ENCODE measurements around the gene CLSTN3.
"Not testable (repeated sequence)": the region's sequence is repeated elsewhere in the genome, so short reads cannot be mapped to it uniquely, and the experiment has no call there.

The CLSTN3 gene

GRCh38 chr12:7103837-7104584 is 26.2 kb upstream of the CLSTN3 start:
- DNase-seq (ENCODE audit: low read depth), result no peak

DNA sequence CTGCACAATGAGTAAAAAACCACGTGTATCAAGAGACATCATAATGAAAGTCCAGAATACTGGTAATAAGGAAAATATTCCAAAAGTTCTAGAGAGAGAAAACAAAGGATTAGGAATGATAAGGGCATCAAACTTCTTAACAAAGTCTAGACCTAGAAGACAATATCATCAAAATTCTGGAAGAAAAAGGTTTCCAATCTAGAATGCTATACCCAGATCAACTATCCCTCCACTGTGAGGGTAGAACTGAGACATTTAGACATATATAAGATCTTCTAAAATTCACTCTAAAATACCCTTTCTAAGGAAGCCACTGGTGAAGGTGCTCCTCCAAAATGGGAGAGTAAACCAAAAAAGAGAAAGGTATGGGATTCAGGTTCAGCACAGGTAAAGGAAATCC is 24.1 kb upstream of the CLSTN3 start:
- DNase-seq (ENCODE audit: low read depth), result no peak

DNA sequence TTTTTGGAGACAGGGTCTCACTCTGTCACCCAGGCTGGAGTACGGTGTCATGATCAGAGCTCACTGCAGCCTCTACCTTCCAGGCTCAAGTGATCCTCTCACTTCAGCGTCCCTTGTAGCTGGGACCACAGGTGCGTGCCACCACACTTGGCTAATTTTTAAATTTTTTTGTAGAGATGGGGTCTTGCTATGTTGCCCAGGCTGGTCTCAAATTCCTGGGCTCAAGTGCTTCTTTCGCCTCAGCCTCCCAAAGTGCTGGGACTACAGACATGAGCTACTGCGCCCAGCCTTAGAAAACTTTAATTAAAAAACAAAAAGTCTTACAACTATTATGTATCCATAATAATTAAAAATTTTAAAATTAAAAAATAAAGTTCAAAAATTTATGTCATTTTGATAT is 23.0 kb upstream of the CLSTN3 start:
- DNase-seq (ENCODE audit: low read depth), result not testable (repeated sequence)

DNA sequence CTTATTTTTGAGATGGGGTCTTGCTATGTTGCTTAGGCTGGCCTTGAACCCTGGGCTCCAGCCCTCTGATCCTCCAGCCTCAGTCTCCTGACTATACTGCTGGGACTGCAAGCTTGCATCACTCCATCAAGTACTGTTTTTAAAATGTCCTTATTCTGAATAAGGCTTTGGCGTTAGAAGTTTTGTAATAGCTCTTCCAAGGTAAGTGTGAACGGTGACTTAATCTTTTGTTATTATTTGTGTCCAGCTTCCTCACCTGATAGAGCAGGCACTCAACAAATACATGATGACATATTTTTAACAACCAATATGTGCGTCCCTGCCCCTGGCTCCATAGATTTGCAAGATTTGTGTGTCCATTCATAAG is 22.6 kb upstream of the CLSTN3 start:
- no peak for DNase-seq (ENCODE audit: low read depth)

DNA sequence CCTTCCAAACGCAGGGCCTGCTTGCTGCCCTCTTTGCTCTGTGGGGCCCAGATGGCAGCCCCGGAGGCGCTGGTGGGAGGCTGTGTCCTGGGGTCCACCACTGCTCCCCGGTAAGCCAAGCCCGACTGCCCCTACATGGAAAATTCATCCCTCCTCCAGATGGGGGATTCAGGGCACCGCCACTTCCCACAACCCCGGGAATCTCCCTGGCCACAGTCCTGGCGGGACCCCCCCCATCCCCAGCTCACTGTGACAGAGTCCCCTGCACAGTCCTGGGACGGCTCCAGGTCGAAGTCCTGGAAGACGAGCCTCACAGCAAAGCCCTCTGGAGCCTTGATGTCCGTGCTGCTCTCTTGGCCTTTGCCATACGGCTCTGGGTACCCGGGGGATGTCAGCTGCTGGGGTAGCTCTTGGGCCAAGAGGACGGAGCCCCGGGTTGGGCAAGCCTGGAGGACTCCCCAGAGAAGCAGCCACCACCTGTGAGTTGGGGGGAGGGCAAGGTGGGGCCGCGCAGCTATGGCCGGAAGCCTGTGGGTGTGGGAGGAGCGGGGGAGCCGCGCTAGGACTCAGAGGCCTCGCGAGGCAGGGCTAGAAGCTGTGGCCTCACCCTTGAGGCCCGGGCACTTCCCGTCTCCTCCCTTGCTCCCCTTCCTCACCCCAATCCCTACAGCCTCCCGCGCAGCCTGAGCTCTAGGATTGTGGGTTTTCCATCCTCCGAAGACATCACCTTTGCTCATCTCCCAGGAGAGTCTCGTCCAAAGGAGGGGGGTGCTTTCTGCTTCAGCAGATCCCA is 22.0 kb upstream of the CLSTN3 start:
- DNase-seq (ENCODE audit: low read depth), result peak; percentile 84

DNA sequence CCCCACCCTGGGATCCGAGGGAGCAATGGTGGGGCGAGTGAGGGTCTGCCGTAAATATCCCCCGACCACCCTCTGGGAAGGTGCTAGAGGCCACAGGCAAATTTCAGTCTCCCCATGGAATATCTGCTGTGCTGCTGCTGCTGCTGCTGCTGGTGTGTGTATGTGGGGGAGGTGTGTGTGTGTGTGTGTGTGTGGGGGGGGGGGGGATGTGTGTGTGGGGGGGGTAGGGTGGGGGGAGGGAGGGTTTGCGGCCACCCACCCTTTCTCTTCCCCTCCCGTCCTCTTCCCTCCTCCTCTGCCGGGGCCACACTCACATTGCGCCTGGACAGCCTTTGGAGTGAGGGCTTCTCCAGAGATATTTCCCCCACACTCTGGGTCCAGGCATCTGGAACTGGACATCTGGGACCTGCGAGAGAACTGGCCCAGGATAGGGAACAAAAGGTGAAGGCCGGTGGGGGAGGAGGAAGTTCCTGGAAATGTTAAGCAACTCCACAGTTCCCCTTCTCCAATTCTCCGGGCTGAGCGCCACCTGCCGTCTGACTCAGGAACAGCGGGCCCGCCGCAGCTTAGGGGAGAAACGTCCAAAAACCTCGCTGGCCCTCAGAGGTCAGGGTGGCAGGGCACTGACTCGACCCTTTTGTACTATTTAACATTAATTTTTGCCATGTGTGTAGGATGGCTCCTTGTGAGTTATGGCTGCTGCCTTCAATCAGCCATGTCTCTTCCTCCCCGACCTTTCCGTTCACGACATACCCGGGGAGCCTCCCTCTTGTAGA is 21.2 kb upstream of the CLSTN3 start, which contains the start of gene C1RL:
Gene C1RL, minus strand, starts transcription at position 419 of the 776 bp plus-strand sequence. Its CDS starts 34 bp downstream, at position 385.
- peak; percentile 86 for DNase-seq (ENCODE audit: low read depth)

DNA sequence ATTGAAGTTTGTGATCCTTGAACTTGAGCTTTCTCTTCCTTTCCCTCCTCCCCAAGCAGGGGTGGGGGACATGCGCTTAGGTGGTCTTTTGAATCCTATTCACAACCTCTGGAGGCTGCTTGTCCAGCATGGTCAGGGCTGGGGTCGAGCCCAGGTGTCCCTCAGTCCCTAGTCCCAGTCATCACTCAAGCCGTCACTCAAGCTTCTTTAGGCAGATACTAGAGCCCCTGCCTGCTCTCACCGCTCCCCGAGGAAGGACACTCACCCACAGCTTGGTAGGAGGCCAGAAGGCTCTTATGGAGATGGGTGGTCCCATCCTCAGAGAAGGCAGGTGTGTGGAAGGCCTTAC is 20.6 kb upstream of the CLSTN3 start:
- no peak for DNase-seq (ENCODE audit: low read depth)

DNA sequence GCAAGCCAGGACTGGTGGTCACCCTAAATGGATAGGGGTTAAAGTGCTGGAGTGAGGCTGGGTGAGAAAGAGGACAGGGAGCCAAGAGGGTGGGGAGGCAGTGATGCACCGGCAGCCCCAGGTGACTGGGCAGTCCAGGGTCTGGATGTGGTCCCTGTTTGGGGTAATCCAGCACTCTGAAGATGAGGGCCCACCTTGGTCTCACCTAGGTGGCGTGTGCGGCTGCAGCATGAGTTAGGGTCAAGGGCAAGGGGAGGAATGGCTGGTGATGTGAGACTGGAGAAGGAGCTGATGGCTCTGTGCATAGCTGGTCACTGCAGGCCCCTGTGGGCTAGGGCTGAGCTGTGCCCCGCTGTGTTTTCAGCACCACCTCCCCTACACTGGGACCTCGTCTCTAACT is 19.5 kb upstream of the CLSTN3 start:
- no peak for DNase-seq (ENCODE audit: low read depth)

DNA sequence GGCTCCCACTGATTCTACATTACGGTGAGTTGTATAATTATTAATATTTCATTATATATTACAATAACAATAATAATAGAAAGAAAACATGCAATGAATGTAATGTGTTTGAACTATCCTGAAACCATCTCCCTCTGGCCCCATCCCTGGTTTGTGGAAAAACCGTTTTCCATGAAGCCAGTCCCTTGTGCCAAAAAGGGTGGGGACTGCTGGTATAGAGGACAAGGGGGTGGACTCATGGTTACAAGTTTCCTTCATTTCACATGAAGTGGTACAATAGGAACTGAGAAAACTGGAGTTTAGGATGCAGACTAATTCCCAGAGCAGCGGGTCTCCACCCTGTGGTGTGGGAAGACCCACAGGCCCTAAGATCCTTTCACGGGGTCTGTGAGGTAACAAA is 18.1 kb upstream of the CLSTN3 start:
- no peak for DNase-seq (ENCODE audit: low read depth)

GRCh38 chr12:7113389-7113871 is 16.7 kb upstream of the CLSTN3 start:
- peak; percentile 58 for DNase-seq (ENCODE audit: low read depth)

- DNase-seq (ENCODE audit: low read depth), result no peak
Measured at GRCh38 chr12:7114008-7114407, 16.2 kb upstream of the CLSTN3 start.

- no peak for DNase-seq (ENCODE audit: low read depth)
Measured at GRCh38 chr12:7114851-7115250, 15.3 kb upstream of the CLSTN3 start.

DNA sequence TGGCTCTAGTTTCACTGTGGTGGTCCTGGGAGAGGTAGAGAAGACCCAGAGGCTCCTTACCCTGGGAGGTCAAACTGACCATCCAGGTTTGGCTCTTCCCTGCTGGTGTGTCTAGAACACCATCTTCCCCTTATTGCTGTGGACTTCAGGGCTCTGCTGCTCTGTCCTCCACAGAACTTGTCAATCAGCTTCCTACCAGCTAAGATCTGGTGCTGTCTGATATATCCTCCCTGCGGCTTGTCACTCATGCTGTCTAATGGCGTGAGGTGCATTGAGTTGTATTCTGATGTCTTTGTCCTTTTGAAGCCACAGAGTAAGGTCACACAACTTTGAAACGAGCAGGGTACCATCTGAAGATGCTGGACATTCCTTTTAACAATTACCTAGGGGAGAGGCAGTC is 14.0 kb upstream of the CLSTN3 start:
- DNase-seq (ENCODE audit: low read depth), result no peak

DNA sequence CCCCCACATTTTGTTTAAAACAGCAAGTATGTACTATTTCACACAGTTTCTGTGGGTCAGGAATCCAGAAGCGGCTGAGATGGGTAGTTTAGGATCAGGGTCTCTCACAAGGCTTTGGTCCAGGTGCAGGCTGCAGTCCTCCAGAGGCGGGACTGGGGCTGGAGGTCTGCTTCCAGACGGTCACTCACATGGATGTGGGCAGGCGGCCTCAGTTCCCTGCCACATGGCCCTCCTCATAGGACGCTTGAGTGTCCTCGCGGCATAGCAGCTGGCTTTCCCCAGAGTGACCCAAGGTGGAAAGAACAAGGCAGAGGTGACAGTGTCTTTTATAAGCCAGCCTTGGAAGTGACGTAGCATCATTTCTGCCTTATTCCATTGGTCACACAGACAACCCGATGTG is 13.3 kb upstream of the CLSTN3 start:
- DNase-seq (ENCODE audit: low read depth), result no peak

DNA sequence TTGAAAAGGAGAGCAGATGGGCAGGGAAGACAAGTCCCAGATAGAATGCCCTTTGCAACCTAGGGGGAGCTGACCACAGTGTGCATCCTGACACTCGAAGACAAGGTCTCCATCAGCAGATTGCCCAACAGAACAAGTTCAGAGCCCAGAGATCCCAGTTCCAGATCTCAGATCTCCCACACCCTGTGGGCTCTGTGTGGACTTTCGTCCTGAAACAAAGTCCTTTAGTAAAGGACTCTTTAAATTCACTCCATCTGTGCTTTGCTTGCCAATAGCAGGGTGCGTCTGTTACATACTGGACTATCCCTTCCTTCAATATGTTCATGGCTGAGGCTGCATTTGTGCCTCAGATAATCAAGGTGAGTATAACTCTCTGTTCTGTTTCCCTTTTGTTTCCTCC is 12.5 kb upstream of the CLSTN3 start:
- DNase-seq (ENCODE audit: low read depth), result no peak

DNA sequence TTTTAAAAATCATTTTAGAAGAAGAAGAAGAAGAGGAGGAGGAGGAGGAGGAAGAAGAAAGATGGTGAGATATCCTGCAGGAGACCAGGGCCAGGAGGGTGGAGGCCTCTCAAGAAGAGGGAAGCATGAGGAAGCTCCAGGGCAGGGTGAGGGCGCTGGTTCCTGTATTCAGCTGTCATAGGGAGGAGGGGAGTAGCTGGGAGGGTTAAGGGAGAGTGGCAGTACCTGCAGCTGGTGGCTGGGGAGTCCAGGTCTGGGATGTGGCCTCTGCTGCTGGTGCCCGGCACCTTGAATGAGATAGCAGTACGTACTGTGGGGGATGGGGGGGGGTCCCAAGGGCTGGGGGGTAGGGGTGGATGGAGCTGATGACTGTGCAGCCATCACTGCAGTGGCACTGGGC is 11.3 kb upstream of the CLSTN3 start:
- no peak for DNase-seq (ENCODE audit: low read depth)

DNA sequence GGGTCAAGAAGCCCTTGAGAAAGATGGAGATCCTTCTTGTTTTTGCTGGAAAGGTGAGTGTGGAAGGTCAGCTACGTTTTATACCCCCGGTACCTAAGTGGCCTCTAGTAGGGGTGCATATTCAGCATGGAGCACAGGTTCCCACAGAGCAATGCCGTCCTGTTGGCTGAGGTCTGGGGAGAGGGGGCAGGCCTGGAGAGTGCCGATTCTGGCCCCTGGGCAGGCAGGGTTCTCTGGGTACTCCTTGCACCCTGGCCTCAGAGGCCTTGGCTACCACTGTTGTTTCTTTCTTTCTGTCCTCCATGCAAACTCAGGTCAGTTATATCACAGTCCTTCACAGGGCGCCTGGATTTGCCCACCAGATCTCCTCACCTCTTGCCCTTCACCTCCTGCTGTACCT is 10.0 kb upstream of the CLSTN3 start:
- DNase-seq (ENCODE audit: low read depth), result no peak

GRCh38 chr12:7121324-7121723 is 8.8 kb upstream of the CLSTN3 start:
- DNase-seq (ENCODE audit: low read depth), result no peak

GRCh38 chr12:7122811-7123769 is 7.1 kb upstream of the CLSTN3 start:
- no peak for DNase-seq (ENCODE audit: low read depth)

GRCh38 chr12:7123806-7124522 is 6.2 kb upstream of the CLSTN3 start:
- DNase-seq (ENCODE audit: low read depth), result no peak

Measured in EH (cell line).